Endodermal cell (in vitro differentiated cells): ENCODE data around the gene CNTN6. TPM values are rescaled to one million over a fixed set of nuclear protein-coding genes. Genes with fewer than 3 reads are reported as not detected.

Source experiments
- DNase-seq: peaks from one replicate; pipeline ENCODE4 v3.0.0-alpha.2; 2017
- H3K27ac ChIP-seq: 2 replicates; pipeline ENCODE4 v1.5.1; 2013; ENCODE audit warnings: mild to moderate bottlenecking, low read depth, low read length, moderate library complexity
- H3K27me3 ChIP-seq: 2 replicates; pipeline ENCODE4 v1.6.1; 2013; ENCODE audit warnings: mild to moderate bottlenecking, low read length, moderate library complexity; ENCODE audit not compliant: insufficient read depth, control insufficient read depth, poor library complexity, severe bottlenecking
- H3K36me3 ChIP-seq: 2 replicates; pipeline ENCODE4 v1.7.0; 2013; ENCODE audit warnings: mild to moderate bottlenecking, low read length, moderate library complexity; ENCODE audit not compliant: control insufficient read depth, insufficient read depth
- H3K4me1 ChIP-seq: one replicate; pipeline ENCODE4 v1.7.0; 2013; ENCODE audit warnings: low read length; ENCODE audit not compliant: control insufficient read depth, insufficient read depth
- H3K4me3 ChIP-seq: 2 replicates; pipeline ENCODE4 v1.5.1; 2013; ENCODE audit warnings: mild to moderate bottlenecking, low read length, moderate library complexity
- H3K9ac ChIP-seq: 2 replicates; pipeline ENCODE4 v1.6.1; 2013; ENCODE audit warnings: mild to moderate bottlenecking, low read length, moderate library complexity; ENCODE audit not compliant: poor library complexity, severe bottlenecking; ENCODE audit errors: extremely low read depth
- H3K9me3 ChIP-seq: 2 replicates; pipeline ENCODE4 v1.6.1; 2013; ENCODE audit warnings: mild to moderate bottlenecking, low read length, moderate library complexity; ENCODE audit not compliant: control insufficient read depth
- H3K27ac Mint-ChIP-seq: 2 replicates; pipeline ENCODE4 v1.8.0; 2020; ENCODE audit warnings: mixed read lengths
- H3K27me3 Mint-ChIP-seq: 2 replicates; pipeline ENCODE4 v1.8.0; 2021; ENCODE audit warnings: mild to moderate bottlenecking, mixed read lengths; ENCODE audit not compliant: insufficient read depth
- H3K36me3 Mint-ChIP-seq: 2 replicates; pipeline ENCODE4 v1.8.0; 2020; ENCODE audit warnings: low read depth, mixed read lengths
- H3K4me1 Mint-ChIP-seq: 2 replicates; pipeline ENCODE4 v1.8.0; 2020; ENCODE audit warnings: mixed read lengths
- H3K4me3 Mint-ChIP-seq: 2 replicates; pipeline ENCODE4 v1.8.0; 2020; ENCODE audit warnings: mild to moderate bottlenecking, moderate library complexity, mixed read lengths
- H3K9me3 Mint-ChIP-seq: 2 replicates; pipeline ENCODE4 v1.8.0; 2020; ENCODE audit warnings: mild to moderate bottlenecking, mixed read lengths
- WGBS, 2 experiments: methylation state at CpG; one replicate each; pipeline versions ENCODE4 v1.1.5 to v1.1.7; 2013; ENCODE audit warnings: missing lambda C conversion rate in 2 of 2, mixed read lengths in 1 of 2; ENCODE audit not compliant: insufficient coverage in 1 of 2, insufficient read length in 1 of 2; 5-methylcytosine and 5-hydroxymethylcytosine counted together
- total RNA-seq, 2 donors: library from RNA; stranded (reverse); fragmentation: NEBNext Ultra II Directional in 1 of 2; extraction: Animal tissue kit (Norgen Biotek cat#: 25700) in 1 of 2; gene quantifications; 2 replicates in 1 of 2; 3 replicates in 1 of 2; pipeline ENCODE4 v1.2.1, GENCODE V29; 2021
- TF ChIP-seq, protein P1 (sequence below): fragments of 200-600 bp; sonication (generic); conservative IDR thresholded peaks from 2 replicates; pipeline ENCODE4 v1.5.0; 2021; ENCODE audit warnings: antibody characterized with exemption, mild to moderate bottlenecking

Gene CNTN6
- total RNA-seq, 2 donors from 2014 or later: 0.31 to 0.51 TPM

DNA sequence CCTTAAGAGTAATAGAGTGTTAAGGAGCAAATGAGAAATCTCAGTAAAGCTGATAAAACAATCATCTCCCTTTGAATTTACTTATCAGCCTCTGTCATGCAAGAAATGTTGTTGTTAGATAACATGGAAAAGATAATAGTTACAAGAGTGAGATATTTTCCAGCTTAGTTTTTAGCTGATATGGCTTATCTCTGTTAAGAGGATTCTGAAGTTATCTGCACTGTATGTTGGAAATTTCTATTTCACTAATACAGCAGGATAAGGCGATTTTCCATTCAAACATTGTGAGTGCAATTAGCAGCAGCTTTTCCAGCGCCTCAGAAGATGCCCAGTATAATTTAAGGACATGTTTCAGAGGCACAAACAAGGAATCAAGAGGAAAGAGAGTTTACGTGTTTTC lies 262.9 kb downstream of the CNTN6 start:
- no peak overlapping the region for H3K27ac ChIP-seq
- H3K27me3 ChIP-seq: no peaks in the 10 kb centered on the region
- no peak for DNase-seq
- H3K36me3 ChIP-seq: no peaks in the 10 kb centered on the region
- no peak overlapping the region for H3K9ac ChIP-seq
- WGBS, 2 experiments: 20 to 51% methylated on average over 1 to 3 of the region's 3 CpGs
- Mint-ChIP-seq H3K36me3 (no peaks in the 10 kb centered on the region), H3K4me3 (no peak overlapping the region), H3K4me1 (peaks cover 36% of the 10 kb centered on the region), H3K27ac (no peak overlapping the region), H3K9me3 (no peaks in the 10 kb centered on the region), H3K27me3 (no peaks in the 10 kb centered on the region)
- no peaks in the 10 kb centered on the region for H3K4me1 ChIP-seq
- TF ChIP-seq, protein P1, sequence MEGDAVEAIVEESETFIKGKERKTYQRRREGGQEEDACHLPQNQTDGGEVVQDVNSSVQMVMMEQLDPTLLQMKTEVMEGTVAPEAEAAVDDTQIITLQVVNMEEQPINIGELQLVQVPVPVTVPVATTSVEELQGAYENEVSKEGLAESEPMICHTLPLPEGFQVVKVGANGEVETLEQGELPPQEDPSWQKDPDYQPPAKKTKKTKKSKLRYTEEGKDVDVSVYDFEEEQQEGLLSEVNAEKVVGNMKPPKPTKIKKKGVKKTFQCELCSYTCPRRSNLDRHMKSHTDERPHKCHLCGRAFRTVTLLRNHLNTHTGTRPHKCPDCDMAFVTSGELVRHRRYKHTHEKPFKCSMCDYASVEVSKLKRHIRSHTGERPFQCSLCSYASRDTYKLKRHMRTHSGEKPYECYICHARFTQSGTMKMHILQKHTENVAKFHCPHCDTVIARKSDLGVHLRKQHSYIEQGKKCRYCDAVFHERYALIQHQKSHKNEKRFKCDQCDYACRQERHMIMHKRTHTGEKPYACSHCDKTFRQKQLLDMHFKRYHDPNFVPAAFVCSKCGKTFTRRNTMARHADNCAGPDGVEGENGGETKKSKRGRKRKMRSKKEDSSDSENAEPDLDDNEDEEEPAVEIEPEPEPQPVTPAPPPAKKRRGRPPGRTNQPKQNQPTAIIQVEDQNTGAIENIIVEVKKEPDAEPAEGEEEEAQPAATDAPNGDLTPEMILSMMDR: no peak
- H3K4me3 ChIP-seq: no peak overlapping the region
- peaks cover 11% of the 10 kb centered on the region for H3K9me3 ChIP-seq

DNA sequence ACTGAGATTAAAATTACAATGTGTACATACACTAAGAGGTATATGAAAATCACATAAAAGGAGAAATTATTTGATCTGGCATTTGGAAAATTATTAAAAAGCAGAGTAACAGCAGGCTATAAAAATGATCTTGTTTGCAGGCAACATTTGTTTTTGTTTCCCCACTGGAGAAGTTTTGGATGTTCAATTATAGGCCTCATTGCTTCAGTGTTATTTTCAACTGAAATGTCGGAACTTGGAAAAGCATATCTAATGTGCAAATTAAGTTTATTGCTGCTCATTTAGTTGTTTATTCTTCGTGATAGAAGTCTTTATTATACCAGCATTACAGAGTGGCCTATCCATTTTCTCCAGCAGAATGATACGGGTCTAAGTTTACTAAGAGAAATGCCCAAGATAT lies 263.3 kb downstream of the CNTN6 start:
- TF ChIP-seq, protein P1: no peak
- Histone ChIP-seq H3K9me3 (peaks cover 11% of the 10 kb centered on the region), H3K36me3 (no peaks in the 10 kb centered on the region), H3K4me1 (no peaks in the 10 kb centered on the region), H3K9ac (no peak overlapping the region), H3K27me3 (no peaks in the 10 kb centered on the region), H3K27ac (no peak overlapping the region), H3K4me3 (no peak overlapping the region)
- WGBS, 2 experiments: 80 to 86% methylated on average over 3 of the region's 3 CpGs
- Mint-ChIP-seq H3K27ac (no peak overlapping the region), H3K36me3 (no peaks in the 10 kb centered on the region), H3K27me3 (no peaks in the 10 kb centered on the region), H3K4me3 (no peak overlapping the region), H3K4me1 (peaks cover 36% of the 10 kb centered on the region), H3K9me3 (no peaks in the 10 kb centered on the region)
- DNase-seq: no peak

DNA sequence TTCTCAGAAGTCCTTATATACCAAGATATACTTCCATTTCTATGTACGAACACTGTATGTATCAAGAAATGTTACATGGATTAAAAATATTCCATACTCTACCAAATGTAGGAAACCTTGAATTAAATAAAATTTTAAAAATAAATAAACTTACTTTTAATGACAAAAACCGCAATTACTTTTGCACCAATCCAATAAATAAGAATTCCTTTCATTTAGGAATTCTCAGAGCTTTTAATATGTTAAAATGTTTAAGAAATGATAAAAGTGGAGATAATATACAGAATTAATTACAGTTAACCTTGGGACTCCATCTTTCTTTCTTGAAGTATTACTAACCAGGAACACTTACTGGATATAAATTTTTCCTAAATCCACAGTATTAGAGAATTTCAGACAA lies 272.7 kb downstream of the CNTN6 start:
- Histone ChIP-seq H3K4me3 (no peak overlapping the region), H3K4me1 (no peaks in the 10 kb centered on the region), H3K9ac (no peak overlapping the region), H3K27ac (no peak overlapping the region), H3K36me3 (no peaks in the 10 kb centered on the region), H3K9me3 (peaks cover 21% of the 10 kb centered on the region), H3K27me3 (no peaks in the 10 kb centered on the region)
- Mint-ChIP-seq H3K27ac (no peak overlapping the region), H3K4me3 (no peak overlapping the region), H3K27me3 (peaks cover 5% of the 10 kb centered on the region), H3K4me1 (peaks cover 2% of the 10 kb centered on the region), H3K36me3 (no peaks in the 10 kb centered on the region), H3K9me3 (no peaks in the 10 kb centered on the region)
- TF ChIP-seq, protein P1: no peak
- DNase-seq: no peak
- no CpG with 5 or more reads among the region's 2 CpGs for WGBS, 2 experiments
